ENCODE results near the gene ADCK1.
A peak's percentile ranks its signal among the peaks of the same experiment; 100 is the strongest.

ADCK1 gene

GRCh38 chr14:77961847-77962580 is 162.1 kb downstream of the ADCK1 start:
- TF ChIP-seq CTCF (IDR thresholded peaks at IDR 0.05; ENCODE audit: low read depth, low read length, missing control alignments) = no peak
- in situ Hi-C loops (cut with HindIII; ENCODE audit: low sequenced_read_pairs) = no loop called here
- H3K4me3 ChIP-seq (ENCODE audit: low read depth, low read length) = no peak overlapping the region
- no peak for DNase-seq (ENCODE audit: low read depth)

GRCh38 chr14:77962731-77963520 is 163.0 kb downstream of the ADCK1 start:
- in situ Hi-C loops (cut with HindIII; ENCODE audit: low sequenced_read_pairs) = no loop called here
- no peak for DNase-seq (ENCODE audit: low read depth)
- no peak for TF ChIP-seq CTCF (IDR thresholded peaks at IDR 0.05; ENCODE audit: low read depth, low read length, missing control alignments)
- H3K4me3 ChIP-seq (ENCODE audit: low read depth, low read length) = no peak overlapping the region

- in situ Hi-C loops (cut with HindIII; ENCODE audit: low sequenced_read_pairs) = no loop called here
- TF ChIP-seq CTCF (IDR thresholded peaks at IDR 0.05; ENCODE audit: low read depth, low read length, missing control alignments) = no peak
Observed at GRCh38 chr14:77964586-77964985, 164.7 kb downstream of the ADCK1 start.

GRCh38 chr14:77965050-77965449 is 165.1 kb downstream of the ADCK1 start:
- TF ChIP-seq CTCF (IDR thresholded peaks at IDR 0.05; ENCODE audit: low read depth, low read length, missing control alignments) = no peak
- in situ Hi-C loops (cut with HindIII; ENCODE audit: low sequenced_read_pairs) = no loop called here
- DNase-seq (ENCODE audit: low read depth) = no peak

More at GRCh38 chr14:77964586-77964985, 164.7 kb downstream of the ADCK1 start:
- DNase-seq (ENCODE audit: low read depth) = no peak
- no peak overlapping the region for H3K4me3 ChIP-seq (ENCODE audit: low read depth, low read length)

GRCh38 chr14:77965919-77966435 is 166.1 kb downstream of the ADCK1 start:
- DNase-seq (ENCODE audit: low read depth) = no peak
- peak overlapping the region; percentile 34 for H3K4me3 ChIP-seq (ENCODE audit: low read depth, low read length)
- no peak for TF ChIP-seq CTCF (IDR thresholded peaks at IDR 0.05; ENCODE audit: low read depth, low read length, missing control alignments)
- in situ Hi-C loops (cut with HindIII; ENCODE audit: low sequenced_read_pairs) = no loop called here

More at GRCh38 chr14:77965050-77965449, 165.1 kb downstream of the ADCK1 start:
- no peak overlapping the region for H3K4me3 ChIP-seq (ENCODE audit: low read depth, low read length)

GRCh38 chr14:77967110-77967509 is 167.2 kb downstream of the ADCK1 start:
- TF ChIP-seq CTCF (IDR thresholded peaks at IDR 0.05; ENCODE audit: low read depth, low read length, missing control alignments) = no peak

More at GRCh38 chr14:77967110-77967509, 167.2 kb downstream of the ADCK1 start:
- H3K4me3 ChIP-seq (ENCODE audit: low read depth, low read length) = no peak overlapping the region
- in situ Hi-C loops (cut with HindIII; ENCODE audit: low sequenced_read_pairs) = no loop called here
- DNase-seq (ENCODE audit: low read depth) = no peak
